ENCODE measurements around the gene SERINC5. TPM values are rescaled to one million over a fixed set of nuclear protein-coding genes. Genes with fewer than 3 reads are reported as not detected.

SERINC5 gene
- total and polyA plus RNA-seq, 2 of the 4 experiments (the other 2 are of a cell fraction): 5.0 to 8.1 TPM

DNA sequence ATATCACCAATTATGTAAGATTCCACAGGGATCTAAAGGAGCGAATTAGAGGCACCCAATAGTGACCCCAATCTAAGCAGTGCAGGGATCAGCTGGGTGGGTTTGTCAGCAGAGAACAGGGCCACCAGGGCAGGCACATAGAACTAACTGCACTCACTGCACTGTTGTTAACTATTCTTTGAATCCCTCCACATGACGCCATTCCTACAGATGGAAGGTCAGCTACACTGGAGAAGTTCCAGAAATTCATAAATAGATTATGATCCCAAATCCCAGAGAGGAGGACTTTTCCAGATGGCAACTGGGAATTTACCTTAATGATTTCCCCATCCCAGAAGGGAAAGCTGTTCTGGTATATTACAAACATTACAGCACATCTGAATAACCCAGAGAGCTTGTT, 136.5 kb downstream of the SERINC5 start:
- dilution Hi-C loops (cut with HindIII; ENCODE audit: low sequenced_read_pairs, unreplicated experiment): no loop called here
- in situ Hi-C loops (cut with MboI; ENCODE audit: low sequenced_read_pairs): no loop called here
- H2AK5ac ChIP-seq (ENCODE audit: low read depth, low read length): no peak overlapping the region
- no peak overlapping the region for H3K4ac ChIP-seq (ENCODE audit: low read depth, low read length)
- H3K18ac ChIP-seq (ENCODE audit: low read depth, low read length): no peak overlapping the region
- no peak for ATAC-seq (ENCODE audit: low read depth)
- TF ChIP-seq POLR2A (IDR thresholded peaks at IDR 0.05; ENCODE audit: low read depth, low read length) (no peak), BHLHE40 (IDR thresholded peaks at IDR 0.05; ENCODE audit: low read depth, low read length) (no peak), MAFK (IDR thresholded peaks at IDR 0.05; ENCODE audit: low read depth, low read length) (no peak), RFX5 (IDR thresholded peaks at IDR 0.05; ENCODE audit: low read depth, low read length) (no peak), RAD21 (IDR thresholded peaks at IDR 0.05; ENCODE audit: low read length) (no peak), MAZ (IDR thresholded peaks at IDR 0.05; ENCODE audit: borderline replicate concordance, low read depth, low read length) (no peak), SMC3 (IDR thresholded peaks at IDR 0.05; ENCODE audit: low read depth, low read length) (no peak), CEBPB (IDR thresholded peaks at IDR 0.05; ENCODE audit: low read depth, low read length) (no peak), NFE2L2 (IDR thresholded peaks at IDR 0.05; ENCODE audit: low read depth, low read length) (no peak), RCOR1 (IDR thresholded peaks at IDR 0.05; ENCODE audit: insufficient replicate concordance, low read length) (no peak)
- TF ChIP-seq, protein P1, sequence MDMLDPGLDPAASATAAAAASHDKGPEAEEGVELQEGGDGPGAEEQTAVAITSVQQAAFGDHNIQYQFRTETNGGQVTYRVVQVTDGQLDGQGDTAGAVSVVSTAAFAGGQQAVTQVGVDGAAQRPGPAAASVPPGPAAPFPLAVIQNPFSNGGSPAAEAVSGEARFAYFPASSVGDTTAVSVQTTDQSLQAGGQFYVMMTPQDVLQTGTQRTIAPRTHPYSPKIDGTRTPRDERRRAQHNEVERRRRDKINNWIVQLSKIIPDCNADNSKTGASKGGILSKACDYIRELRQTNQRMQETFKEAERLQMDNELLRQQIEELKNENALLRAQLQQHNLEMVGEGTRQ (IDR thresholded peaks at IDR 0.05; ENCODE audit: low read depth, low read length): no peak
- TF ChIP-seq, protein P2, sequence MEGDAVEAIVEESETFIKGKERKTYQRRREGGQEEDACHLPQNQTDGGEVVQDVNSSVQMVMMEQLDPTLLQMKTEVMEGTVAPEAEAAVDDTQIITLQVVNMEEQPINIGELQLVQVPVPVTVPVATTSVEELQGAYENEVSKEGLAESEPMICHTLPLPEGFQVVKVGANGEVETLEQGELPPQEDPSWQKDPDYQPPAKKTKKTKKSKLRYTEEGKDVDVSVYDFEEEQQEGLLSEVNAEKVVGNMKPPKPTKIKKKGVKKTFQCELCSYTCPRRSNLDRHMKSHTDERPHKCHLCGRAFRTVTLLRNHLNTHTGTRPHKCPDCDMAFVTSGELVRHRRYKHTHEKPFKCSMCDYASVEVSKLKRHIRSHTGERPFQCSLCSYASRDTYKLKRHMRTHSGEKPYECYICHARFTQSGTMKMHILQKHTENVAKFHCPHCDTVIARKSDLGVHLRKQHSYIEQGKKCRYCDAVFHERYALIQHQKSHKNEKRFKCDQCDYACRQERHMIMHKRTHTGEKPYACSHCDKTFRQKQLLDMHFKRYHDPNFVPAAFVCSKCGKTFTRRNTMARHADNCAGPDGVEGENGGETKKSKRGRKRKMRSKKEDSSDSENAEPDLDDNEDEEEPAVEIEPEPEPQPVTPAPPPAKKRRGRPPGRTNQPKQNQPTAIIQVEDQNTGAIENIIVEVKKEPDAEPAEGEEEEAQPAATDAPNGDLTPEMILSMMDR (conservative IDR thresholded peaks at IDR 0.05; ENCODE audit: low read depth, low read length): no peak
- H3K79me1 ChIP-seq (ENCODE audit: low read depth in 1 of 2, low read length in 2 of 2): no peaks in the 10 kb centered on the region; a peak in 1 of 4 replicates
- H2BK120ac ChIP-seq (ENCODE audit: low read depth, low read length): no peak overlapping the region
- H2AK9ac ChIP-seq (replicated peaks; ENCODE audit: low read depth, low read length, poor library complexity): no peak overlapping the region
- no peaks in the 10 kb centered on the region for H3K9me1 ChIP-seq (ENCODE audit: insufficient read depth, low read length)
- no TSS peak for BruUV-seq (replicated peaks)
- CTCF ChIA-PET: no interaction called here
- no peaks in the 10 kb centered on the region for H3K36me3 ChIP-seq (ENCODE audit: control insufficient read depth, insufficient read depth, low read length)
- H3K27me3 ChIP-seq (ENCODE audit: control insufficient read depth, insufficient read depth, low read length): peaks cover 4% of the 10 kb centered on the region; the same call in 1 of the 2 replicates
- intact Hi-C loops (cut with micrococcal nuclease): no loop called here
- H3K9ac ChIP-seq (ENCODE audit: low read depth, low read length): no peak overlapping the region
- H4K20me1 ChIP-seq (ENCODE audit: insufficient read depth, low read length): no peaks in the 10 kb centered on the region
- H3K4me1 ChIP-seq (ENCODE audit: control insufficient read depth, insufficient read depth, low read length): no peaks in the 10 kb centered on the region
- no peak overlapping the region for H4K5ac ChIP-seq (ENCODE audit: low read depth, low read length)
- H3K4me3 ChIP-seq (ENCODE audit: insufficient read depth, low read depth, low read length): no peak overlapping the region
- peaks cover 2% of the 10 kb centered on the region; the same call in 1 of the 2 replicates for H3K9me3 ChIP-seq (ENCODE audit: control insufficient read depth, insufficient read depth, low read length)
- no peak overlapping the region for H3K56ac ChIP-seq (ENCODE audit: extremely low read depth, insufficient read depth, low read length)
- H2BK5ac ChIP-seq (ENCODE audit: low read depth, low read length, poor library complexity, severe bottlenecking): no peak overlapping the region
- H2BK15ac ChIP-seq (ENCODE audit: low read depth, low read length): no peak overlapping the region
- no peak overlapping the region for H3K23ac ChIP-seq (ENCODE audit: low read depth, low read length)
- no peak overlapping the region for H4K8ac ChIP-seq (ENCODE audit: low read depth in 2 of 2, low read length in 2 of 2)
- WGBS, 2 experiments (ENCODE audit: extremely low coverage in 2 of 2, insufficient read length in 1 of 2): no CpG with 5 or more reads among the region's 2 CpGs
- no peak overlapping the region for H2AFZ ChIP-seq (replicated peaks; ENCODE audit: low read length, poor library complexity)
- no peak overlapping the region for H3K27ac ChIP-seq (ENCODE audit: insufficient read depth, low read length)
- no peak overlapping the region for H2BK20ac ChIP-seq (ENCODE audit: low read depth, low read length)
- H3K14ac ChIP-seq (replicated peaks; ENCODE audit: low read depth, low read length): no peak overlapping the region
- no peak overlapping the region for H4K91ac ChIP-seq (ENCODE audit: insufficient read depth, low read depth, low read length)
- no peak overlapping the region for H3K4me2 ChIP-seq (ENCODE audit: low read depth, low read length)
- DNase-seq: no peak
- POLR2A ChIA-PET (ENCODE audit: unreplicated experiment): no interaction called here
